PFSK-1 (cell line): Measurements from ENCODE around the gene VWA2.

Experiments used
- FOXP2 ChIP-seq: optimal IDR thresholded peaks from 2 replicates; pipeline ENCODE3; 2011; ENCODE audit warnings: borderline replicate concordance, control low read depth, inconsistent platforms; ENCODE audit not compliant: insufficient read depth; ENCODE audit errors: extremely low read length, extremely low read depth
- POLR2AphosphoS5 ChIP-seq: IDR thresholded peaks from 2 replicates; pipeline ENCODE4 v1.6.1; 2012; ENCODE audit warnings: low read depth, mild to moderate bottlenecking, control low read depth, low read length, moderate library complexity
- SIN3A ChIP-seq: IDR thresholded peaks from 2 replicates; pipeline ENCODE4 v1.6.1; 2012; ENCODE audit warnings: mild to moderate bottlenecking, low read length, moderate library complexity, borderline replicate concordance; ENCODE audit not compliant: insufficient read depth
- TAF1 ChIP-seq: IDR thresholded peaks from 2 replicates; pipeline ENCODE4 v1.6.1; 2012; ENCODE audit warnings: low read length, control low read depth, borderline replicate concordance; ENCODE audit not compliant: insufficient read depth
- TF ChIP-seq, protein P1 (sequence below), 2 experiments: IDR thresholded peaks; 2 replicates each; pipeline versions ENCODE4 v1.6.1 to v1.8.0; 2011 to 2012; ENCODE audit warnings: low read depth in 2 of 2, low read length in 2 of 2, control low read depth in 1 of 2, inconsistent platforms in 1 of 2, mild to moderate bottlenecking in 1 of 2, moderate library complexity in 1 of 2; ENCODE audit not compliant: insufficient read depth in 1 of 2

VWA2 gene

GRCh38 chr10:114202812-114203211 lies 36.2 kb upstream of the VWA2 start:
- no peak for TF ChIP-seq POLR2AphosphoS5
- TF ChIP-seq, protein P1, sequence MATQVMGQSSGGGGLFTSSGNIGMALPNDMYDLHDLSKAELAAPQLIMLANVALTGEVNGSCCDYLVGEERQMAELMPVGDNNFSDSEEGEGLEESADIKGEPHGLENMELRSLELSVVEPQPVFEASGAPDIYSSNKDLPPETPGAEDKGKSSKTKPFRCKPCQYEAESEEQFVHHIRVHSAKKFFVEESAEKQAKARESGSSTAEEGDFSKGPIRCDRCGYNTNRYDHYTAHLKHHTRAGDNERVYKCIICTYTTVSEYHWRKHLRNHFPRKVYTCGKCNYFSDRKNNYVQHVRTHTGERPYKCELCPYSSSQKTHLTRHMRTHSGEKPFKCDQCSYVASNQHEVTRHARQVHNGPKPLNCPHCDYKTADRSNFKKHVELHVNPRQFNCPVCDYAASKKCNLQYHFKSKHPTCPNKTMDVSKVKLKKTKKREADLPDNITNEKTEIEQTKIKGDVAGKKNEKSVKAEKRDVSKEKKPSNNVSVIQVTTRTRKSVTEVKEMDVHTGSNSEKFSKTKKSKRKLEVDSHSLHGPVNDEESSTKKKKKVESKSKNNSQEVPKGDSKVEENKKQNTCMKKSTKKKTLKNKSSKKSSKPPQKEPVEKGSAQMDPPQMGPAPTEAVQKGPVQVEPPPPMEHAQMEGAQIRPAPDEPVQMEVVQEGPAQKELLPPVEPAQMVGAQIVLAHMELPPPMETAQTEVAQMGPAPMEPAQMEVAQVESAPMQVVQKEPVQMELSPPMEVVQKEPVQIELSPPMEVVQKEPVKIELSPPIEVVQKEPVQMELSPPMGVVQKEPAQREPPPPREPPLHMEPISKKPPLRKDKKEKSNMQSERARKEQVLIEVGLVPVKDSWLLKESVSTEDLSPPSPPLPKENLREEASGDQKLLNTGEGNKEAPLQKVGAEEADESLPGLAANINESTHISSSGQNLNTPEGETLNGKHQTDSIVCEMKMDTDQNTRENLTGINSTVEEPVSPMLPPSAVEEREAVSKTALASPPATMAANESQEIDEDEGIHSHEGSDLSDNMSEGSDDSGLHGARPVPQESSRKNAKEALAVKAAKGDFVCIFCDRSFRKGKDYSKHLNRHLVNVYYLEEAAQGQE (IDR thresholded peaks at IDR 0.05; ENCODE audit: insufficient read depth in 1 of 2, low read depth in 2 of 2, low read length in 2 of 2), result no peak
- TF ChIP-seq SIN3A, result no peak
- TF ChIP-seq FOXP2, result no peak
- TF ChIP-seq TAF1, result no peak

DNA sequence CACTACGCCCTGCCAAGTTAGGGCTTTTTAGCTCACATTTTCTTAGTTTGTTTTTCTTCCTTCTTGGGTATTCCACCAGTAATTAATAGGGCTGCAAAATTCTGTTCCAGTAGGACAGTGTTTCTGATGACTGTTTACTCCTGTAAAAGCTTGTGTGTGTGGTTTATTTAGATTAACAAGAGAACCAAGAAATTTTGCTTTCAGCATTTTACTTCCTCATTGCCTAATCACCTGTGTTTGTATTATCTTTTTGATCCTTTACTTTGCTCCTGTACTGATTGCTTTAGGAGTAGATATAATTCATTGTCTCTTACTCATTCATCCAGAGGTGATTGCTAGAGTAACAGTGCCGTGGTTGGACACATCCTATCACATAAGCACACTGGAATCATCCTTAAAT lies 32.2 kb upstream of the VWA2 start:
- no peak for TF ChIP-seq TAF1
- TF ChIP-seq POLR2AphosphoS5, result no peak
- TF ChIP-seq, protein P1 (IDR thresholded peaks at IDR 0.05; ENCODE audit: insufficient read depth in 1 of 2, low read depth in 2 of 2, low read length in 2 of 2), result no peak
- no peak for TF ChIP-seq SIN3A
- no peak for TF ChIP-seq FOXP2

DNA sequence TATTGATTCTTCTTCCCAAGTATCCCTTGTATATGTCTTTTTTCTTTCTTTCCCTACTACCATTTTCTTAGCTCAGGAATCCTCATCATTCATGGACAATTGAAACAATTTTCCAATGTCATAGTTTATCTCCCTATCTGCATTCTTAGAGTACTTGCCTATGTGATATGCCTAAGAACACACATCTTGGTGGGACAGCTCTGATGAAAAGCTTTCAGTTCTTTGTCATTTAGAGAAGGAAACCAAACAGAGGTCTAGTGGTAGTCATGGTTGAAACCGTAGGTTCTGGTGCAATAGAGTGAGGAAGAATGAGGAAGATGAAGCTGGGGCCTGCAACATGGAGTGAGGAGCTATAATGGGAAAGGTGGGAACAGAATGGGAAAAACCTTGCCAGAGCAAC lies 31.7 kb upstream of the VWA2 start:
- TF ChIP-seq, protein P1 (IDR thresholded peaks at IDR 0.05; ENCODE audit: insufficient read depth in 1 of 2, low read depth in 2 of 2, low read length in 2 of 2), result no peak

- TF ChIP-seq FOXP2 (no peak), POLR2AphosphoS5 (no peak), SIN3A (no peak), TAF1 (no peak)
- TF ChIP-seq, protein P1 (IDR thresholded peaks at IDR 0.05; ENCODE audit: insufficient read depth in 1 of 2, low read depth in 2 of 2, low read length in 2 of 2), result no peak
Observed at GRCh38 chr10:114208351-114208750, 30.7 kb upstream of the VWA2 start.

GRCh38 chr10:114212153-114212552 lies 26.9 kb upstream of the VWA2 start:
- TF ChIP-seq SIN3A (no peak), POLR2AphosphoS5 (no peak), FOXP2 (no peak), TAF1 (no peak)
- TF ChIP-seq, protein P1 (IDR thresholded peaks at IDR 0.05; ENCODE audit: insufficient read depth in 1 of 2, low read depth in 2 of 2, low read length in 2 of 2), result no peak
